Hematopoietic multipotent progenitor cell treated with erythropoietin and hydrocortisone succinate and interleukin-3 and kit ligand, for 17 days (in vitro differentiated cells): ENCODE results near the gene CMTM4.

Experiments
- DNase-seq: peaks from one replicate; pipeline ENCODE4 v3.0.0-alpha.2; 2015; ENCODE audit warnings: low spot score

Gene CMTM4

GRCh38 chr16:66566051-66566901 lies 130.3 kb downstream of the CMTM4 start, which contains the start of gene CMTM1:
Gene CMTM1 (plus strand): TSS chr16:66566439. CDS start chr16:66566514, 75 bp downstream.
- no peak for DNase-seq
